B cell (primary cell): ENCODE data around the gene TCEAL4. TPM values are rescaled to one million over a fixed set of nuclear protein-coding genes. Genes with fewer than 3 reads are reported as not detected.

ENCODE experiments used
- ATAC-seq: fragments of 200-7000 bp; cut with Tn5 transposase; one replicate; pipeline ENCODE4 v1.10.0; 2021; ENCODE audit warnings: low read depth, mild to moderate bottlenecking, moderate number of reproducible peaks, moderate library complexity
- CTCF ChIA-PET: fragments of 350-600 bp; sonication (Branson Sonifier 250); formaldehyde crosslinking; loops from one replicate; lab custom pipeline; 2021; ENCODE audit warnings: antibody characterized with exemption, inconsistent platforms; lab: Charles Lee
- POLR2A ChIA-PET: fragments of 350-600 bp; sonication (Branson Sonifier 250); formaldehyde crosslinking; loops from one replicate; lab custom pipeline; 2021; ENCODE audit warnings: antibody characterized with exemption; lab: Charles Lee
- DNase-seq: peaks from one replicate; pipeline ENCODE4 v3.0.0; 2013
- H2AFZ ChIP-seq: 2 replicates; pipeline ENCODE4 v1.6.1; 2012; ENCODE audit warnings: mild to moderate bottlenecking, low read depth, low read length; ENCODE audit not compliant: insufficient read depth, poor library complexity, severe bottlenecking
- H3K27ac ChIP-seq, 2 donors: 1 replicate in 1 of 2; 2 replicates in 1 of 2; pipeline ENCODE4 v1.5.1; 2012 to 2013; ENCODE audit warnings: low read length in 2 of 2, mild to moderate bottlenecking in 2 of 2, moderate library complexity in 1 of 2
- H3K27me3 ChIP-seq, 4 experiments: fragments of 200-600 bp in 1 of 4; sonication (generic) in 1 of 4; replicated peaks in 1 of 4; 1 replicate in 2 of 4; 2 replicates in 2 of 4; pipeline versions ENCODE4 v1.6.1 to v1.7.0; 2013 to 2016; ENCODE audit warnings: low read length in 3 of 4, mild to moderate bottlenecking in 2 of 4, mixed read lengths in 1 of 4, moderate library complexity in 1 of 4; ENCODE audit not compliant: insufficient read depth in 4 of 4, control insufficient read depth in 3 of 4; ENCODE audit errors: control extremely low read depth in 1 of 4
- H3K36me3 ChIP-seq, 2 experiments: replicated peaks in 1 of 2; 1 replicate in 1 of 2; 2 replicates in 1 of 2; pipeline versions ENCODE4 v1.6.1 to v1.7.1; 2013; ENCODE audit warnings: low read length in 1 of 2; ENCODE audit not compliant: insufficient read depth in 2 of 2, control insufficient read depth in 1 of 2; ENCODE audit errors: control extremely low read depth in 1 of 2, extremely low read depth in 1 of 2
- H3K4me1 ChIP-seq, 2 donors: fragments of 200-600 bp in 1 of 2; sonication (generic) in 1 of 2; 1 replicate in 1 of 2; 2 replicates in 1 of 2; pipeline versions ENCODE4 v1.5.1 to v1.6.1; 2013 to 2017; ENCODE audit warnings: low read length in 2 of 2; ENCODE audit not compliant: control insufficient read depth in 2 of 2, insufficient read depth in 2 of 2
- H3K4me2 ChIP-seq: replicated peaks from 2 replicates; pipeline ENCODE3; 2012; ENCODE audit warnings: mild to moderate bottlenecking, low read depth, low read length; ENCODE audit not compliant: poor library complexity, severe bottlenecking
- H3K4me3 ChIP-seq, 5 experiments: fragments of 200-600 bp in 1 of 5; sonication (generic) in 1 of 5; 1 replicate in 3 of 5; 2 replicates in 2 of 5; pipeline versions ENCODE4 v1.5.1 to v1.7.0; 2011 to 2016; ENCODE audit warnings: low read length in 4 of 5, mild to moderate bottlenecking in 4 of 5, low read depth in 2 of 5, control low read depth in 1 of 5, moderate library complexity in 1 of 5; ENCODE audit not compliant: insufficient read depth in 1 of 5; ENCODE audit errors: control extremely low read depth in 1 of 5, extremely low read depth in 1 of 5
- H3K79me2 ChIP-seq: fragments of 200-600 bp; sonication (generic); one replicate; pipeline ENCODE4 v1.6.0; 2016; ENCODE audit warnings: low read length; ENCODE audit not compliant: control insufficient read depth, insufficient read depth
- H3K9ac ChIP-seq: fragments of 200-600 bp; sonication (generic); 2 replicates; pipeline ENCODE4 v1.6.1; 2017; ENCODE audit warnings: mild to moderate bottlenecking, low read length, moderate library complexity
- H3K9me3 ChIP-seq, 3 donors: one replicate each; pipeline versions ENCODE4 v1.6.1 to v1.7.1; 2013; ENCODE audit warnings: low read length in 2 of 3; ENCODE audit not compliant: control insufficient read depth in 2 of 3, insufficient read depth in 1 of 3; ENCODE audit errors: control extremely low read depth in 1 of 3
- H4K20me1 ChIP-seq: 2 replicates; pipeline ENCODE4 v1.6.0; 2012; ENCODE audit warnings: mild to moderate bottlenecking, low read length; ENCODE audit not compliant: insufficient read depth, control insufficient read depth, poor library complexity, severe bottlenecking
- H3K27ac Mint-ChIP-seq: one replicate; pipeline ENCODE4 v1.8.0; 2021; ENCODE audit warnings: mixed read lengths
- H3K27me3 Mint-ChIP-seq: one replicate; pipeline ENCODE4 v1.8.0; 2021; ENCODE audit warnings: mixed read lengths
- H3K4me1 Mint-ChIP-seq: one replicate; pipeline ENCODE4 v1.8.0; 2021; ENCODE audit warnings: mixed read lengths
- H3K4me3 Mint-ChIP-seq: one replicate; pipeline ENCODE4 v1.8.0; 2021; ENCODE audit warnings: mixed read lengths
- H3K9me3 Mint-ChIP-seq: one replicate; pipeline ENCODE4 v1.8.0; 2022; ENCODE audit warnings: mixed read lengths; ENCODE audit not compliant: insufficient read depth
- EZH2 ChIP-seq: IDR thresholded peaks from 2 replicates; pipeline ENCODE4 v1.6.1; 2012; ENCODE audit warnings: borderline replicate concordance, low read depth, mild to moderate bottlenecking, moderate library complexity, low read length; ENCODE audit not compliant: insufficient read depth, poor library complexity, severe bottlenecking
- WGBS: methylation state at CpG from one replicate; pipeline ENCODE4 v1.1.5; 2013; ENCODE audit warnings: missing lambda C conversion rate; ENCODE audit not compliant: insufficient coverage; 5-methylcytosine and 5-hydroxymethylcytosine counted together
- intact Hi-C: fragments of 100-400 bp; cut with micrococcal nuclease; formaldehyde crosslinking; loops from one replicate; pipeline ENCODE4 v1.10.0; 2022
- polyA plus RNA-seq: library from polyadenylated mRNA; depleted of rRNA; stranded (reverse); fragments of >200 nt; gene quantifications from 2 replicates; pipeline ENCODE4 v1.2.3, GENCODE V29; 2012
- total RNA-seq, 2 donors: library from RNA; stranded (reverse); fragments of 120-200 nt in 1 of 2; gene quantifications; 1 replicate in 1 of 2; 2 replicates in 1 of 2; pipeline versions ENCODE4 v1.2.3 to v1.2.4, GENCODE V29; 2013 to 2022
- TF ChIP-seq, protein P1 (sequence below): fragments of 200-600 bp; IDR thresholded peaks from one replicate; pipeline ENCODE4 v1.8.0; 2022; ENCODE audit warnings: antibody characterized with exemption, mild to moderate bottlenecking

The TCEAL4 gene
- total and polyA plus RNA-seq, 2 donors (not counting 1 experiment from before 2014, with no cell fraction given): 3.0 to 23.1 TPM

DNA sequence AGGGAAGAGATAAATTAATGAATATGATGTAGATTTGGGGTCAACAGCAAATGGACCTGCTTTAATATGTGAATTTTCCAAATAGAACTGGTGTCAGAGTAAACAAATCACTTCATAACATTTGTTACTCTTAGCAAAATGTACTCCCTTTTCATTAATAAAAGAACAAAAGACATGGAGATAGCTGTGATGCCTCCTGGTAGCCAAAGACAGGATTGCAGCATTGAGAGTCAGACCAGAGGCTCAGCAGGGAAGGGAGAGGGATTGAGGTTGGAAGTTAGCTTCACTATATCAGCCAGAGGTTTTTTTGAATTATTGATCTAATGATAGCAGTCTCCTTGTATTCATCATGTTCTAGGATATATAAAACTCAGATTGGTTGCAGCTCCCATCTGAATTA is 48.6 kb upstream of the TCEAL4 start:
- Histone ChIP-seq H3K4me3 (no peak overlapping the region), H3K27ac (no peak overlapping the region), H2AFZ (no peak overlapping the region), H4K20me1 (no peaks in the 10 kb centered on the region), H3K27me3 (peaks cover 0 to 3% (median 0%) of the 10 kb centered on the region in 4 experiments), H3K36me3 (no peaks in the 10 kb centered on the region), H3K79me2 (no peaks in the 10 kb centered on the region), H3K9me3 (no peaks in the 10 kb centered on the region), H3K4me2 (no peak overlapping the region), H3K9ac (no peak overlapping the region), H3K4me1 (peaks cover 3 to 4% of the 10 kb centered on the region in 2 donors)
- intact Hi-C loops: no loop called here
- DNase-seq: no peak
- POLR2A ChIA-PET: no interaction called here
- no peaks in the 10 kb centered on the region for H3K9me3 Mint-ChIP-seq
- ATAC-seq: no peak
- TF ChIP-seq, protein P1, sequence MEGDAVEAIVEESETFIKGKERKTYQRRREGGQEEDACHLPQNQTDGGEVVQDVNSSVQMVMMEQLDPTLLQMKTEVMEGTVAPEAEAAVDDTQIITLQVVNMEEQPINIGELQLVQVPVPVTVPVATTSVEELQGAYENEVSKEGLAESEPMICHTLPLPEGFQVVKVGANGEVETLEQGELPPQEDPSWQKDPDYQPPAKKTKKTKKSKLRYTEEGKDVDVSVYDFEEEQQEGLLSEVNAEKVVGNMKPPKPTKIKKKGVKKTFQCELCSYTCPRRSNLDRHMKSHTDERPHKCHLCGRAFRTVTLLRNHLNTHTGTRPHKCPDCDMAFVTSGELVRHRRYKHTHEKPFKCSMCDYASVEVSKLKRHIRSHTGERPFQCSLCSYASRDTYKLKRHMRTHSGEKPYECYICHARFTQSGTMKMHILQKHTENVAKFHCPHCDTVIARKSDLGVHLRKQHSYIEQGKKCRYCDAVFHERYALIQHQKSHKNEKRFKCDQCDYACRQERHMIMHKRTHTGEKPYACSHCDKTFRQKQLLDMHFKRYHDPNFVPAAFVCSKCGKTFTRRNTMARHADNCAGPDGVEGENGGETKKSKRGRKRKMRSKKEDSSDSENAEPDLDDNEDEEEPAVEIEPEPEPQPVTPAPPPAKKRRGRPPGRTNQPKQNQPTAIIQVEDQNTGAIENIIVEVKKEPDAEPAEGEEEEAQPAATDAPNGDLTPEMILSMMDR: no peak
- TF ChIP-seq EZH2: no peak
- no peaks in the 10 kb centered on the region for H3K27me3 Mint-ChIP-seq
- peaks cover 4% of the 10 kb centered on the region for H3K4me1 Mint-ChIP-seq
- CTCF ChIA-PET: no interaction called here
- no peak overlapping the region for H3K4me3 Mint-ChIP-seq
- H3K27ac Mint-ChIP-seq: no peak overlapping the region

GRCh38 chrX:103537871-103538387 is 47.4 kb upstream of the TCEAL4 start:
- no CpG with 5 or more reads among the region's 3 CpGs for WGBS
- H3K4me3 Mint-ChIP-seq: no peak overlapping the region
- H3K27ac Mint-ChIP-seq: no peak overlapping the region
- DNase-seq (no peak), ATAC-seq (no peak)
- no peaks in the 10 kb centered on the region for H3K27me3 Mint-ChIP-seq
- TF ChIP-seq, protein P1: no peak
- Histone ChIP-seq H2AFZ (no peak overlapping the region), H3K9me3 (no peaks in the 10 kb centered on the region), H3K27me3 (peaks cover 0 to 3% (median 0%) of the 10 kb centered on the region in 4 experiments), H3K36me3 (no peaks in the 10 kb centered on the region), H3K27ac (no peak overlapping the region), H3K4me2 (no peak overlapping the region), H3K4me1 (peaks cover 3 to 4% of the 10 kb centered on the region in 2 donors), H4K20me1 (no peaks in the 10 kb centered on the region), H3K79me2 (no peaks in the 10 kb centered on the region), H3K4me3 (no peak overlapping the region), H3K9ac (no peak overlapping the region)
- ChIA-PET POLR2A (no interaction called here), CTCF (no interaction called here)
- H3K4me1 Mint-ChIP-seq: peaks cover 4% of the 10 kb centered on the region
- H3K9me3 Mint-ChIP-seq: no peaks in the 10 kb centered on the region
- intact Hi-C loops: no loop called here
